Activated CD4-positive, CD25-positive, alpha-beta regulatory T cell treated with anti-CD3 and anti-CD28 coated beads, Interleukin-2, amount 50 U/mL, for 72 hours (primary cell): ENCODE measurements around the gene SELENOH.

ENCODE experiments used
- DNase-seq: peaks from one replicate; pipeline ENCODE4 v3.0.0; 2021

SELENOH gene

DNA sequence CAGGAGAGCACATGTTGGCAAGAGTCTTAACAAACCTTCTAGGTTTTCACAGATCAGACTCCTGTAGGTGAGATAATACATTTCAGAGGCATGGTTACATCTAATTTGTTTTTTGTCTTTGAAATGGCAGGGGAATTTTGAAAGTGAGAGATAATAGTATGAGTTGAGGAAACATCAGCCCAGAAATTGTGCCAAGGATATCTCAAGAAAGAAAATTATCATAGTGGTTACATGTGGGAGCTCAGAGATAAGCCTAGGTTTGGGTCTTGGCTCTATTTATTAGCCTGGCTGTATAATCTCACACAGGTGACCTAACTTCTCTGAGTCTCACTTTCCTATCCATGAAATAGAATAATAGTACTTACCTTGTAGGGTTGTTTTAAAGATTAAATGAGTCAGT is 9.9 kb downstream of the SELENOH start:
- DNase-seq: no peak

DNA sequence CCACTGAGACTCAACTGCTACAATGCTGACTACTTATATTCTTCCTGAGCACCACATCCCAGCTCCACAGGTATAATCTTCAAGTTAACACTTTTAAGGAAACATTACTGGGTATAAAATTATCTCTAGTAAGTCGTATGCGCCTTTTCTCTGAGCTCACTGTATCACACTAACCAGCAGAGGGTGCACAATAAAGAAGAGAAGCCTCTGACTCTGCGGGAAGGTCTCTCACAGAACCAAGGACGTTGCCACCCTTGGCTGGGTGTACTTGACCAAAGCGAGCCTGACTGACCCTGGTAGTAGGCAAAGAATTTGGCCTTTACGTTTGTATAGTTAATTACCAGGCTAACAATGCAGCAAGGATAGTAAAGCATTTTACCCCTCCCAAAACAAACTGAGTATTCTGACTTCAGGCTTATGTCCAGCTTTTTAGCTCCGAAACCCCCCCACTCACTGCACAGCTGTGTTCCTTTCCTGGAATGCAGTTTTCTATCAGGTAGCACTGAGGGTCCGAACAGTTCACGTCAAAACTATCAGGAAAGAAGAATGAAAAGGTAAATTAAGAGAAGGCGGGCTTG is 10.5 kb downstream of the SELENOH start, which contains the start of gene BTBD18:
Gene BTBD18, minus strand, starts transcription at position 144 of the 578 bp plus-strand sequence. CDS start 631 bp downstream, outside the sequence.
- no peak for DNase-seq

DNA sequence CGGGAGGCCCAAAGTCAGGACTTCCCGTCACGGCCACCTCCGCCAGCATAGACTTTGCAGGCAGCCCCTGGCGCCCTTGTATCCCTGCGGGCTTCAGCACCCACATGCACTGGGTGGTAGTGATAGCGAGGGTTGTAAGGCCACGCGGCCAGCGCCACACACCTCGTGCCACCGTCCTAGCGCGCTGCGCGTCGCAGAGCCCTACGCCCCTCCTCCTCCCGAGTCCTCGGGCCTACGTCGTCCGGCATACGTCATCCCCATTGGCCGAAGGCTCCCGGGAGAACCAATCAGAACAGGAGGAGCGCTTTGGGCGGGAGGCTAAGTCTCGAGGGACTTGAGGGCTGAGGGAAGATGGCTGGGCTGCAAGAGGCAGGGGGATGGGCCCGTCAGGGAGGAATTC is 11.7 kb downstream of the SELENOH start:
- DNase-seq: no peak

DNA sequence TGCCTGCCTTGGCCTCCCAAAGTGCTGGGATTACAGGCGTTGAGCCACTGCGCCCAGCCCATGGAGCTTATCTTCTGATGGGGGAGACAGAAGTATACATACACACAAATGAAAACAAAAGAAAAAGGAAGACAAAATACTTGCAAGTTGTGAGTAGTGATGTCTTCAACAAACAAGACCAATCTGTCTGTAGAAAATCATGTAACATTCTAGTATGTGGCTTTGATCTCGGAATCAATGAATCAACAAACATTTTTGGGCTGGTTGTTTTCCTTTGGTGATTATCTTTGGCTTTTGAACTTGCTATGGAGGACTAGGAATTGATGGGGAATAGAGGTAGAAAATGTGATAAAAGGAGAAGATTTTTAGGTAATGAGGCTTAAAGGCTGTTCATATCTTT is 16.9 kb downstream of the SELENOH start:
- DNase-seq: no peak

DNA sequence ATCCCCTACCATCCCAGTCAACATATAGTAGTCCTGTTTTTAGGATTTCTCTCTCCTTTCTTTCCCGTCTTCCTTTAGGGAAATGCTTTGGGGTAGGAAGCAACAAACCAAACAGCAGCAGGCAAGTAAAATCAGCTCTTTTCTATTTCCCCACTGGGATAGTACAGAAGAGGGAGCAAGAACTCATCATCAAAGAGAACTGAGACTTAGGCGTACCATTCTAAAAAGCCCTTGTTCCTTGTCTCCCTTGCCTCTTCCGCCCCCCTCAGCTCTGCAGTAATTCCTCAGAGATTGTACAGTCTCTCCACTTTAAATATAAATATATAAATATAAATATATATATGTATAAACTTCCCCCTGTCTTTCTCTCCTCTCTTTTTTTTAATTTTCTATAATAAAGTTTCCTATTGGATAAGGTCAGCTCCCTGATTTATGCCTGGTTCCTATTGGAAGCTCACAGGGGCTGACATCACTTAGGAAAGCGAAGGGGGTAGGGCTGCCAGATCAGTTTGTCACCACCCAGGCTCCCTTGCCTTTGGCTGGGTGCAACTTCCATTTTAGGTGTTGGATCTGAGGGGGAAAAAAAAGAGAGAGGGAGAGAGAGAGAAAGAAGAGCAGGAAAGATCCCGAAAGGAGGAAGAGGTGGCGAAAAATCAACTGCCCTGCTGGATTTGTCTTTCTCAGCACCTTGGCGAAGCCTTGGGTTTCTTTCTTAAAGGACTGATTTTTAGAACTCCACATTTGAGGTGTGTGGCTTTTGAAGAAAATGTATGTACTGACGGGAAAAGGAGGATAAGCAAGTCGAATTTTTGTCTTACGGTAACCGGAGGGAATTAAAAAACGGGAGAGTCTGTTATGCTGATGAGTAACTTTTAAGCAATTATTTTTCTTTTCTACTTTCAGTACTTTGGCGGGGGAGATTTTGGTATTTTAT is 20.3 kb downstream of the SELENOH start, which contains the start of gene CTNND1:
Gene CTNND1, plus strand, starts transcription at position 502 of the 934 bp plus-strand sequence. CDS start 29,677 bp downstream, outside the sequence.
- no peak for DNase-seq

DNA sequence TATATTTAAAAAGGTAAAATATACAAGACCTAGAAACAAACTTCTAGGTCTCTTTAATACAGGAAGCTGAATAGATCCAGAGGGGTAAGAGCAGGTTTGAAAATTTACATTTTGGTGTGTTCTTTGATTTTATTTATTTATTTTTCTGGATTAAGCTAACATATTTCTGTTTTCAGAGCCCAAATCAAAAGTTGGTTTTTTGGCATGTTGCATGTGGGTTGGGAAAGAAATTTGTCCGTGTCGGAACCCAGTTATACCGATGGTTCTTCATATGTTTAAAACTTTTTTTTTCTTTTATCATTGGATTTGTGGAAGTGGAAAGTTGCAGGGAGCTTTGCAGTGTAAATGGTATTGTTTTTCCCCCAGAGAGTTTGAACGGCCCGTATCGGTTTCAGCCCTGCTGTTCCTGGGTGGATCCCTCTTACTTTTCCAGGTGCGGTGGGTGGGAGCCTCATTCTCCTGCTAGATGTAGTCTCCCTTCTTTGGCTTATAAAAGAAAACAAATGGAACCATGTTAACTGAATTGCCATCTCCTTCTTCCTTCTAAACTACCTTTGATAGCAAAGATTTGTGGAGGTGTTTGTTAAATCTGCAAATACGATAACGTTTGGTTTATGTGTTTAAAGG is 21.1 kb downstream of the SELENOH start:
- no peak for DNase-seq

DNA sequence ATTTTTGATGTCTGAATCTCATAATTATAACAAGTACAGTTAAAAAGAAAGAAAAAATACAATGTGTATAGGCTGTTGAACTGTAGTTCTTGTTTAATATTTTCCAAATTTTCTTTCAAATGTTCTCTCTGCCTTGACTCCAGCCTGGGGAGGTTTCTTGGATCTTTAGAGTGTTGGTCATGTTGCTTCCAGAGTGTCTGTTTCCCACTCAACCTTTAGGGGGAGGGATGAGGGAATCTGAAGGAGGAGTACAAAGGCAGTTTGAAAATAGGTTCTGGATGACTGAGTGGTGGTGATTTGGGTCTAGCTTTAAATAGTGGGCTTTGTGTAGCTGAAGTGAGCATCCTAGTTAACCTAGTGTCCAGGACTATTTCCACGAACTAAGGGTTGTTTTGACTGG is 22.3 kb downstream of the SELENOH start:
- no peak for DNase-seq

DNA sequence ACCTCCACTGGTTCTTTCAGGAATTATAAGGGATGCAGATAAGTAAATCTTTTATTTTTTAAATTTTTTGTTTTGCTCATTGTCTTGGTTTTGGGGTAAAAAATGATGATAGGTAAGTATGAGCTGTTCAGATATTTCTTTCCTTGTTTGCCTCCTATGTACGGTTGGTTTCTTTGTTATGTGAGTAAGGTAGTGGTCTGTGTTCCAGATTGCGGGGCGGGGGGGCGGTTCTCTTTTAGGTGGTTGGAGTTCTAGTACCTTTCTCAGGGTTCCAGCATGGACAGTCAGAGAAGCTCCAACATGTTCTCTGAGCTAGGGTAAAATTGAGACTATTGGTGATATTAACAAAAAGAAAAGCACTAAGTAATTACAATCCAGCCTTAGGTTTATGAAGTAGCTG is 22.7 kb downstream of the SELENOH start:
- no peak for DNase-seq

DNA sequence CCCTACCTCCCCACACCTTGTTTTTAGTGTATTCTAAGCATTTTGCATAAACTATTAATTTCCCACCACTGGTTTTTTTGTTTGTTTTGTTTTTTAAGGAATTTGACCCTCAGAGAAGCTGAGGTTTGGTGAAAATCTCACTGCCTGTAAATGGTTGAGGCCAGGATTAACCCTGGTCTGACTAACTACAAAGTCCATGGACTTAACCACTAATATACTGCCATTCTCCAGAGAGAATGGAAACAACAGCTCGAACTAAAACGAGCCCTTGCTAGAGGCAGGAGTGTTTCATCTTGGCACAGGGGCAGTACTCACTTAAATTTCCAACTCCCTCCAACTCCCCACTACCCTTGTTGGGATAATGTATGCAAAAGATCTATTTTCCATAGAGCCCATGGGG is 23.3 kb downstream of the SELENOH start:
- DNase-seq: no peak

DNA sequence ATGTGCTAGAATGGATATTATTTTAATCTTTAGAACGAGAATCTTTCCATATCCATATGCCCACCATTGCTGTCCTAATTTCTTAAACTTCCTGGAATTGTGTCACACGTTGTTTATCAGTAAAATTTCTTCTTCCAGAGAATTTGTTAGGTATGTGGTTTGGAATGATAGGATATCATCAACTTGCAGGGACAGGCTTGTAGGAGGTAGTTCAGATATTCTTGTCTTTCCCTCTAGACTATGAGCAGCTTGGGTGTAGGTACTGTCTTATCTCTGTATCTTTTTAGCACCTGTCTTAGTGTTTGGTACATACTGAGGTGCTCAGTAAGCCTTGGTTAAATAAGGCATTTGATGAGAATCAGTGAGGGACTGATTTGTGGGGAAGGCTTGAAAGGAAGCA is 23.7 kb downstream of the SELENOH start:
- DNase-seq: no peak

DNA sequence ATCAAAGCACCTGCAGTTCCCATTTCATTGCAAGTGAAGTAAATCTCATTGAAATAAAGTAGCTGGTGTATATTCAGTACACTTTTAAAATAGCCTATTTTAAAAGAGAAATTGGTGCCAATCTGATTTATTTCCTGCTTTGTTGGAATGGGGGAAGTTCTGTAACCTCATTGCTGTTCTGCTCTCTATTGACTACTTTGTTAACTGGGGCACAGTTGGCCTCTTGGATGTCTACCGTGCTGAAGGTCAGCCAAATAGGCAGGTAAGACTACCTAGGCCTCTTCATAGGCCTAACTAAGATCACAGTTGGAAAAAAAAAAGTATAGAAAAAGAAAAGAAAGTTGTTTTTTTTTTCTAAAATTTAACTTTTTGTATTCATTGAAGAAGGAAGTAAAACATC is 29.5 kb downstream of the SELENOH start:
- no peak for DNase-seq

DNA sequence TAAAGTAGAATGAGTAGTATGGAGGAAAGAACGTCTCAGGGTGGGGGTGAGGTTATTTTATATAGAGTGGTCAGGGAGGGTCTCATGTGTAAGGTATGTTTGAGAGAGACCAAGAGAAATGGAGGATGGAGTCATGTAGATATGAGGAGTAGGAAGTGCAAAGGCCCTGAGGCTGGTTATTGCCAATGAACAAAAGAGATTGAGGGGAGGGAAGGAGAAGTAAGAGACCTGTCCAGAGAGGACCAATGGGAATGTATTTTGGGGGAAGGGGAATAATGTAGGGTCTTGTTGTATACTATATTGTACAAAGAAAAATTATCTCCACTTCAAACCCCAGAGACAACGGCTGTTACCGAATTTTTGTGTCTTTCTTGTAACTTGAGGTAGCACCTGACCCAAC is 30.1 kb downstream of the SELENOH start:
- no peak for DNase-seq

DNA sequence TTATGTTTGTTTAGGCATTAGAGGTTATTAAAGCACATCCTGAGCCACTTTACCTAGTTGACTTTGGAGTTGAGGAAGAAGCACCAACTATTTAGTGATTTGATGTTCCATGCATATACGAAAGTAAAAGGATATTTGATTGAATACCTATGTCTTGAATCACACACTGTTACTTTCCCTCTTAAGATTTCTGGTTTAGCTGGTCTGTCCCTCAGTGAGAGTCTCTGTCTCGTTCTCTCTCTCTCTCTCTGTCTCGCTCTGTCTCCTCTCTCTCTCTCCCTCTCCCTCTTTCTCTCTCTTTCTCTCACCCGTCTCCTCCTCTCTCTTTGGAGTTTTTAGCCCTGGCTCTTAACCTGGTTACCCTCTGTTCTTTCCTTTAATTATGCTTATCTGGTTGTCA is 31.3 kb downstream of the SELENOH start:
- DNase-seq: no peak

DNA sequence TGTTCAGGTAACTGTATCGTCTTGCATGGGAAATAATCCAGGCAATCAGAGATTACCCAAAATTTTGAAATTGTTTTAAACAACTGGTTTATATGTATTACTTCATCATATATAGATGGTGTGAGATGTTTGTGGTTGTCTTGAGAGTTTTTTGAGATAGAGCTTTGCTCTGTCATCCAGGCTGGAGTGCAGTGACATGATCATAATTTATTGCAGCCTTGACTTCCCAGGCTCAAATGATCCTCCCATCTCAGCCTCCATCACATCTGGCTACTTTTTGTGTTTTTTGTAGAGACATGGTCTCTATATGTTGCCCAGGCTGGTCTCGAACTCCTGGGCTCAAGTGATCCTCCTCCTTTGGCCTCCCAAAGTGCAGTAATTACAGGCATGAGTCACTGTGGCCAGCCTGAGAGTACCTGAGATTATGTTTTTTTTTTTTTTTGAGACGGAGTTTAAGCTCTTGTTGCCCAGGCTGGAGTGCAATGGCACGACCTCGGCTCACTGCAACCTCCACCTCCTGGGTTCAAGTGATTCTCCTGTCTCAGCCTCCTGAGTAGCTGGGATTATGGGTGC is 31.8 kb downstream of the SELENOH start:
- no peak for DNase-seq

DNA sequence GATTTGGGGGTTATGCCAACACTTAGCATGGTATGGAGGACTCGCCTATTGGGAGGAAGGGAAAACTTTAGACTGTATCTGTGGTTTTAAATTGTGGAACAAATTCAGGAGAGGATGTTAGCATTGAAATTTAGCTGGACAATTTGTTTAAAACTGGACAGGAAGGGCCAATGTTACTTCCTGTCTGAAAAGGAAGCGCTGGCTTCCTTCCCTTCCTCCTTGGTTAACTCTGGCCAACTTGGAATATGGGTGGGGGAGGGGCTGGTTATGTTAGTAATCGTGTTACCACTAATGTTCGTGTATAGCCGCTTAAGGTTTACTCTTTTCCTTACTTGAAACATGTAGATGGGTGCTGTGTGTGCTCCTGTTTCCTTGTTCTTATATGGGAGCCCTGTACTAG is 34.2 kb downstream of the SELENOH start:
- no peak for DNase-seq

DNA sequence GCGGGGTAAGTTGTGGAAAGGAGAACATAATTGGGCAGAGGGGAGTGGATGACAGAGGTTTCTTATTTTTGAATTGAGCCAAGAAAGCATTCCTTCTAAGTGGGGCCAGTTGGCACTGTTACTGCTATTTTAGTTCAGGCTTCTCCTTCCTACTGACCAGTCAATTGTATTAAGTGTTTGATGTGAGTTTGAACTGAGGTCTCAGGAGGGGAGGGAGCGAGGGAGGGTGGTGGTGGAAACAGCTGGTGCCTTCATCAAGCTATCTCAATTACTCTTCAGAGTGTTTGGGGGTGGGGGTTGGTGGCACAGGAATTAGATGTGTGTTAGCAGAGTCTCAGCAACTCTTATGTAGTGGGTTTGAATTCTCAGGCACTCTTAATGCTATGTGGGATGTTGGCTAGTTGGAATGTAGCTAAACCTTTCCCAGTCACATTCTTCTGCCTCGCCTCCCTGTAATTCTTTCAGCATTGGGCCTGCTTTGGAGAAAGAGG is 34.8 kb downstream of the SELENOH start:
- DNase-seq: no peak

DNA sequence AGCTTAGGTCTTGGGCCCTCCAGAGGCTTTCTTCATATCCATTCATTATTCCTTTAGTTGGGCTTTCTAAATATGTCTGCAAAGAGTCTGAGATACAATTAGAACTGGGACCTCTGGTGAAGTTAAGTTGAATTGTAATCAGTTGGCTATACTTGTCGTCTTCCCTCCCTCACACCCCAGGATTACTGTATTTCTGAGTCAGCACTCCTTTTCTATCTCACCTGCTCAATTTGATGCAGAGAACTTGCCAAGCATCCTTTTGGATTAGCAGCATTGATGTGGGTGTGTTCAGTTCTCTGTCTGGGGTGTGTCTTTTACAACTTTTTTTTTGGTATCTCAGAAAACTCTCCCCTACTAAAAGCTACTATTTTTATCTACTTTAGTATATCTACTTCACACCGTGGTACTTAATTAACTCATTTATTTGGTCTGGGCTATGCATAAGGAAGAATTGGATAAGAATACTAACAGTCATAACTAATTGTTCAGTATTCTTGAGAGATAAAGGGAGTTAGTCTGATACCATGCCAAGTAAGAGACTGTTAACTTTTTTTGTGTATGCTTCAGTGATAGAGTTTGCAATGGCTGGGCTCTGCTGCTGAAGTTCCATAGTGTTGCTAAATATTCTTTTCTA is 35.4 kb downstream of the SELENOH start:
- no peak for DNase-seq

DNA sequence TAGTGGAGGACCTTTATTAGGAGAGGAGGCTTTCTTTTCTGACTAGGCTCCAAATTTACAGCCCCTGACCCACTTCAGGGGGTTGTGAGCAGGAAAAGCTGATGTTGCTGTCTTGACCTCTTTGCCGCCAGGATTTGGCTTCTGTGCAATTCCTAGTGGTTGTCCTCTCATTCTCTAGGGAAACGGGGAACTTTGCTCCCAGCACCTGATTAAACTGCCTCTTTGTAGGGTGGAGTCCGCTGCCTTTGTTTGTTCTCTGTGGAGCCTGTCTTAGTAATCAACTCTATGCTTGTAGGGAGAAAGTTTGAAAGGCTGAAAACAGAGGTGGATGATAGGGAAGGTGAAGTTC is 36.7 kb downstream of the SELENOH start:
- no peak for DNase-seq

DNA sequence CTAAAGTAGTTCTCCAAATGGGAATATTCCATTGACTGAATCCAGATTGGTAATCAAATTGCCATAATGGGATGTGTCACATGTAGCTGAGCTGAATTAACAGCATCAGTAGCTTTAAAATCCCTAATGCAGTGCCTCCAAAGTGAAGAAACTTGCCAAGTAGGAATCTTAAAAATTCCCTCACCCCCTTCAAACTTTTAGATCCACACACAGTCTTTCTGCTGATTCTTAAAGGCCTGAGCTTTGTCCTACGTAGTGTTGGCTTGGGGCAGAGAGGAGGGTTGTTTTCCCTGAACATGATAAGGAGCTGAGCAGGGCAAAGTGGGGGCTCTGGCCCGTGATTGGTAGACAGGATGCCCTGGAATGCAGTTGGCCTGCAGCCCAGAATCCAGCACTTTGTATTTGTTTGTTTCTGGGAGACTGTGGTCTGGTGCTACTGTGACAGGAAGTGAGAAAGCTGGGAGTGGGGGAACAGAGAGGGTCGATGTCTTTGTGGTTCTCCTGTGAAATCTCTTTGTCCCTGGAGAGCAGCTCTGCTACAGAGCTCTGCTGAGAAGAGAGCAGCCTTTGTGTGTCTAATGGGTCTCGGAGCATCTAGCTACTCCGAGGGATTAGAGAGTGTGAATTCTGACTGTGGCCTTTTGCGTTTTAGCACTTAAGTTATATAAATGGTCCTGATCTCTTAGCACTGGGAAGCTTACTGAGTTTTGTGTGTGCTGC is 37.2 kb downstream of the SELENOH start:
- DNase-seq: no peak

DNA sequence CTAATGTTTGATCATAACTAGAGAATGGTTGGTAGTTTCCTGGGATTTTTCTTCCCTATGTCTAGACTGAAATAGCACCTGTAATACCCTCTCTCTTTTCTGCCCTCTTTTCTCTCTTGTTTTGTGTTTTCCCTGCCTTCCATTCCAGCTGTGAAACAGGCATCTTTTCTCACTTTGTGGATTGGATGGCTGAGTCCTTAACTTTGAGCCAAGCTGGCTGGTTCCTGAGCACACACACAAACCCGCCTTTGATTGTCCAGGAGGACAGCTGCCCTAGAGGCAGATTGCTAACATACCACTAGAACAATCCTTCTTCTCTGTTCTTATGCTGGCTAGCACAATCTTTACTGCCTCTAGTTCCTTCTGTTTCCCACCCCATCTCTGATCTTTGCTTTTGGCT is 38.0 kb downstream of the SELENOH start:
- DNase-seq: no peak

DNA sequence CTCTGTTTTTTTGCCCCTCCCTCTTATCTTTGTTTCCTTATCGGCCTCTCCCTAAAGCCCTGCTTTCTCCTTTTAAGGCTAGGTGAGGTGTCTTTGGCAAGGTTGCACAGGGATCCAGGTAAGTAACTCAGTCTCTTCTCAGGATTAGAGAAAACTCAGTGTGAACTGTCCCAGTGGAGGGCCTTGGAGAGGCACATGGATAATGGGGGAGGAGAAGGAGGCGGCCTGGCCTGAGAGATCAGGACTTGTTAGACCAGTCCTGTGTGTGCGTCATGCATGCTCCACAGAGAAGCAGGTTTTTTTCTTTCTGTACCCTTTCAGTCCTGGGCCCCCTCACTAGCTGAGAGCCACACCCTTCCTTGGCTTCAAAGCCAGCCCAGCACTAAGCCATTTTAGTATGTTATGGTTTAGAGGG is 40.2 kb downstream of the SELENOH start:
- no peak for DNase-seq

DNA sequence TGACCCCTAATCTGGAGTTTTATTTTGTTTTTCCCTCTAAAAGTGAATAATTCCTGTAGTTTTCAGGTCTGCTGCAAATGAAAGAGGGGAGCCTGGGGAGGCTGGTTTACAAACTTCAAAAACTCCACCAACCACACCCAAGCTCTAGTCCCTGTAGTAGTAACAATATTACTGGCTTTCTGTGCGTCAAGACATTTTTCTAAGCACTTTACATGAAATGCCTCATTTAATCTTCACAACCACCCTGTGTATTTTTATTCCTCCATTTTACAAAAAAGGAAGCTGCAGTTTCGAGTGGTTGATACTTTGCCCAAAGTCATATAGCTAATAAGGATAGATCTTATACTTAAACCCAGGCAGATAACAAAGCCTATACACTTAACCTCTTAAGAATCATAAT is 43.8 kb downstream of the SELENOH start:
- DNase-seq: no peak
